K562 (cell line): ENCODE results near the gene ZNF330. TPM values are rescaled to one million over a fixed set of nuclear protein-coding genes. Genes with fewer than 3 reads are reported as not detected.
A peak's percentile ranks its signal among the peaks of the same experiment; 100 is the strongest.

Experiments
- ATAC-seq: fragments of 200-7000 bp; cut with Tn5 transposase; 3 replicates; pipeline ENCODE4 v1.9.1; 2020; ENCODE audit warnings: moderate library complexity
- BruUV-seq: library from RNA; stranded (reverse); fragments of 400-500 nt; replicated peaks from 2 replicates; lab custom pipeline; 2021; lab: Mats Ljungman, UMichigan
- CTCF ChIA-PET: fragments of 300-600 bp; formaldehyde crosslinking; extraction: SDS; loops from one replicate; lab custom pipeline; 2021; ENCODE audit warnings: low intra/inter-chr PET ratio; lab: Yijun Ruan, JAX
- POLR2A ChIA-PET: fragments of 300-600, 350-650 bp; sonication (Branson Sonifier 250); formaldehyde crosslinking; extraction: SDS; loops from one replicate; lab custom pipeline; 2021; ENCODE audit warnings: antibody characterized with exemption, inconsistent platforms; lab: Yijun Ruan, JAX
- DNase-seq, 4 experiments: peaks; one replicate each; pipeline versions ENCODE4 v3.0.0 to v3.0.0-alpha.2; 2011 to 2018; ENCODE audit warnings: low spot score in 3 of 4, mixed read lengths in 3 of 4; ENCODE audit errors: extremely low read depth in 1 of 4
- FAIRE-seq: peaks from 2 replicates; lab custom pipeline; 2011; peaks lifted over from hg19 to GRCh38; lab: Jason Lieb, UNC
- H2AFZ ChIP-seq: 2 replicates; pipeline ENCODE4 v1.6.0; 2011; ENCODE audit warnings: low read depth, low read length, control low read depth, inconsistent platforms
- H3K27ac ChIP-seq: fragments of 200-600 bp; 3 replicates; pipeline ENCODE4 v1.8.0; 2011; ENCODE audit warnings: low read depth, mild to moderate bottlenecking, control low read depth, inconsistent platforms, low read length, moderate library complexity, mixed read lengths; ENCODE audit errors: extremely low read depth
- H3K27me3 ChIP-seq, 2 experiments: fragments of 300-600 bp in 1 of 2; 2 replicates in 1 of 2; 3 replicates in 1 of 2; pipeline versions ENCODE4 v1.6.0 to v1.8.0; 2011; ENCODE audit warnings: inconsistent platforms in 2 of 2, low read length in 2 of 2, mild to moderate bottlenecking in 1 of 2, mixed read lengths in 1 of 2, moderate library complexity in 1 of 2; ENCODE audit not compliant: control insufficient read depth in 2 of 2, insufficient read depth in 2 of 2
- H3K36me3 ChIP-seq: fragments of 300-600 bp; 3 replicates; pipeline ENCODE4 v1.8.0; 2011; ENCODE audit warnings: mild to moderate bottlenecking, low read length, inconsistent platforms; ENCODE audit not compliant: control insufficient read depth, insufficient read depth
- H3K4me1 ChIP-seq, 2 experiments: fragments of 200-600 bp in 1 of 2; replicated peaks in 1 of 2; 2 replicates in 1 of 2; 3 replicates in 1 of 2; pipeline versions ENCODE4 v1.5.1 to v1.8.0; 2011; ENCODE audit warnings: inconsistent platforms in 2 of 2, low read length in 2 of 2, mild to moderate bottlenecking in 1 of 2, mixed read lengths in 1 of 2, moderate library complexity in 1 of 2; ENCODE audit not compliant: control insufficient read depth in 2 of 2, insufficient read depth in 2 of 2
- H3K4me2 ChIP-seq: 2 replicates; pipeline ENCODE4 v1.6.1; 2011; ENCODE audit warnings: low read length, control low read depth, inconsistent platforms, mixed read lengths; ENCODE audit not compliant: insufficient read depth
- H3K4me3 ChIP-seq: fragments of 200-600 bp; sonication (generic), shearing (Covaris generic); 2 replicates; pipeline ENCODE4 v1.5.1; 2016; ENCODE audit warnings: control low read depth, inconsistent platforms
- H3K79me2 ChIP-seq: fragments of 200-600 bp; 3 replicates; pipeline ENCODE4 v1.8.0; 2011; ENCODE audit warnings: low read length, inconsistent platforms; ENCODE audit not compliant: control insufficient read depth, insufficient read depth
- H3K9ac ChIP-seq, 2 experiments: 2 replicates each; pipeline versions ENCODE4 v1.6.0 to v1.6.1; 2011; ENCODE audit warnings: low read depth in 2 of 2, low read length in 2 of 2, control low read depth in 1 of 2, inconsistent platforms in 1 of 2, mild to moderate bottlenecking in 1 of 2, mixed read lengths in 1 of 2; ENCODE audit not compliant: insufficient read depth in 1 of 2
- H3K9me1 ChIP-seq: one replicate; pipeline ENCODE4 v1.6.0; 2011; ENCODE audit warnings: inconsistent platforms, mild to moderate bottlenecking, low read length, moderate library complexity; ENCODE audit not compliant: control insufficient read depth, insufficient read depth
- H3K9me3 ChIP-seq: replicated peaks from 2 replicates; pipeline ENCODE4 v1.5.1; 2011; ENCODE audit warnings: low read depth, low read length, inconsistent platforms; ENCODE audit not compliant: control insufficient read depth, insufficient read depth
- H4K20me1 ChIP-seq: replicated peaks from 2 replicates; pipeline ENCODE4 v1.6.1; 2011; ENCODE audit warnings: low read length, inconsistent platforms, mixed read lengths; ENCODE audit not compliant: control insufficient read depth, insufficient read depth
- CEBPB ChIP-seq: fragments of 450-650 bp; IDR thresholded peaks from 2 replicates; pipeline ENCODE4 v1.6.1; 2016; ENCODE audit warnings: missing genetic modification characterization, missing compliant biosample characterization
- MEIS2 ChIP-seq: fragments of 450-650 bp; IDR thresholded peaks from 2 replicates; pipeline ENCODE4 v1.6.1; 2014; ENCODE audit warnings: mild to moderate bottlenecking; ENCODE audit not compliant: partially characterized antibody
- NFIC ChIP-seq: fragments of 450-650 bp; IDR thresholded peaks from 2 replicates; pipeline ENCODE4 v1.6.1; 2017; ENCODE audit warnings: mild to moderate bottlenecking, inconsistent platforms
- RAD51 ChIP-seq: fragments of 450-650 bp; IDR thresholded peaks from 2 replicates; pipeline ENCODE4 v1.7.1; 2016; ENCODE audit warnings: low read depth, mild to moderate bottlenecking, borderline replicate concordance
- XRCC5 ChIP-seq: fragments of 200-400 bp; formaldehyde crosslinking; IDR thresholded peaks from 2 replicates; pipeline ENCODE4 v1.6.1; 2017; ENCODE audit warnings: low read depth, mild to moderate bottlenecking, low read length
- ZNF79 ChIP-seq: fragments of 250-450 bp; sonication (Bioruptor Pico); IDR thresholded peaks from 2 replicates; pipeline ENCODE4 v1.4.0; 2020; ENCODE audit warnings: low read depth, mild to moderate bottlenecking, moderate library complexity
- in situ Hi-C: fragments of 300-500 bp; cut with MboI; formaldehyde crosslinking; loops from 4 replicates; pipeline ENCODE4 v1.15.0; 2018; ENCODE audit warnings: inconsistent platforms, mixed read lengths
- intact Hi-C: fragments of 100-400 bp; cut with micrococcal nuclease; formaldehyde crosslinking; loops from 2 replicates; pipeline ENCODE4 v1.14.2; 2022
- polyA plus RNA-seq, 8 experiments: library from polyadenylated mRNA; depleted of rRNA in 4 of 8; stranded (reverse) in 5 of 8; unstranded in 3 of 8; fragments of >200 nt; fragmentation: Nextera tagmentation in 2 of 8; fragmentation: Illumina TruSeq in 1 of 8; extraction: Ambion mirVana in 2 of 8; extraction: Trizol in 1 of 8; gene quantifications; 2 replicates each; pipeline versions ENCODE4 v1.2.1 to v1.2.3, GENCODE V29; 2011 to 2014; ENCODE audit warnings: inconsistent platforms in 1 of 8, missing spikeins in 1 of 8
- total RNA-seq, 7 experiments: library from RNA; depleted of rRNA in 6 of 7; stranded (reverse); fragments of >200 nt in 6 of 7; fragmentation: Illumina TruSeq in 2 of 7; extraction: Trizol in 2 of 7; gene quantifications; 2 replicates each; pipeline versions ENCODE4 v1.2.1 to v1.2.3, GENCODE V29; 2011 to 2021; ENCODE audit warnings: low replicate concordance in 1 of 7
- TF ChIP-seq, protein P1 (sequence below): IDR thresholded peaks from 2 replicates; pipeline ENCODE4 v1.6.1; 2016; ENCODE audit warnings: missing genetic modification characterization, missing compliant biosample characterization
- TF ChIP-seq, protein P2 (sequence below): sonication (generic); formaldehyde crosslinking; IDR thresholded peaks from 2 replicates; pipeline ENCODE4 v1.8.0; 2022; ENCODE audit warnings: mild to moderate bottlenecking, missing genetic modification reagents
- TF ChIP-seq, protein P3 (sequence below): sonication (generic); formaldehyde crosslinking; IDR thresholded peaks from 2 replicates; pipeline ENCODE4 v1.8.0; 2022; ENCODE audit warnings: mild to moderate bottlenecking, missing genetic modification reagents

The ZNF330 gene
- total and polyA plus RNA-seq, 9 of the 15 experiments (the other 6 are each of a cell fraction or from before 2014, with no cell fraction given) = 70.0 to 115 (median 92.0) TPM

DNA sequence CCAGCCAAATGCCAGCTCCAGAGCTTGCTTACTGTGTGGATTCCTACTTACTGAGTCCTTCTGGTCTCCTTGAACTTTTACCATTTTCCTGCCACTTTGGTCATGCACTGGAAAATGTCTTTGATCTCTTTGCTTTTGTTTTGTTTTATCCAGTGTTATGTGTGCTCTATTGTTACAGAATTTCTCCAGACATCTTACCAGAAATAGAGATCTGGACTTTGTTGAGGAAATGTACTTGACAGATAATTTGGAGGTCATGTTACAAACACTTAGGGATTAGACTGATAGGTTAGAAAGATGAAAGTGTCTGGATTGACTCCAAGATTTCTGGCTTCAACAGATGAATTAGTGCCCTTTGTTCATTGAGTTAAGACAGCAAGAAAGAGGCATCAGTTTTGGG is 5.7 kb upstream of the ZNF330 start:
- CTCF ChIA-PET = no interaction called here
- H3K4me2 ChIP-seq = no peak overlapping the region
- BruUV-seq = no TSS peak
- no peak for TF ChIP-seq CEBPB (tag)
- no peak for TF ChIP-seq MEIS2
- no peak for TF ChIP-seq ZNF79
- TF ChIP-seq XRCC5 = no peak
- TF ChIP-seq, protein P1, sequence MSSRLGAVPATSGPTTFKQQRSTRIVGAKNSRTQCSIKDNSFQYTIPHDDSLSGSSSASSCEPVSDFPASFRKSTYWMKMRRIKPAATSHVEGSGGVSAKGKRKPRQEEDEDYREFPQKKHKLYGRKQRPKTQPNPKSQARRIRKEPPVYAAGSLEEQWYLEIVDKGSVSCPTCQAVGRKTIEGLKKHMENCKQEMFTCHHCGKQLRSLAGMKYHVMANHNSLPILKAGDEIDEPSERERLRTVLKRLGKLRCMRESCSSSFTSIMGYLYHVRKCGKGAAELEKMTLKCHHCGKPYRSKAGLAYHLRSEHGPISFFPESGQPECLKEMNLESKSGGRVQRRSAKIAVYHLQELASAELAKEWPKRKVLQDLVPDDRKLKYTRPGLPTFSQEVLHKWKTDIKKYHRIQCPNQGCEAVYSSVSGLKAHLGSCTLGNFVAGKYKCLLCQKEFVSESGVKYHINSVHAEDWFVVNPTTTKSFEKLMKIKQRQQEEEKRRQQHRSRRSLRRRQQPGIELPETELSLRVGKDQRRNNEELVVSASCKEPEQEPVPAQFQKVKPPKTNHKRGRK (tag) = no peak
- TF ChIP-seq, protein P2, sequence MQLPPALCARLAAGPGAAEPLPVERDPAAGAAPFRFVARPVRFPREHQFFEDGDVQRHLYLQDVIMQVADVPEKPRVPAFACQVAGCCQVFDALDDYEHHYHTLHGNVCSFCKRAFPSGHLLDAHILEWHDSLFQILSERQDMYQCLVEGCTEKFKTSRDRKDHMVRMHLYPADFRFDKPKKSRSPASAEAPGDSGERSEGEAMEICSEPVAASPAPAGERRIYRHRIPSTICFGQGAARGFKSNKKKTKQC = no peak
- no peak for TF ChIP-seq RAD51
- TF ChIP-seq, protein P3, sequence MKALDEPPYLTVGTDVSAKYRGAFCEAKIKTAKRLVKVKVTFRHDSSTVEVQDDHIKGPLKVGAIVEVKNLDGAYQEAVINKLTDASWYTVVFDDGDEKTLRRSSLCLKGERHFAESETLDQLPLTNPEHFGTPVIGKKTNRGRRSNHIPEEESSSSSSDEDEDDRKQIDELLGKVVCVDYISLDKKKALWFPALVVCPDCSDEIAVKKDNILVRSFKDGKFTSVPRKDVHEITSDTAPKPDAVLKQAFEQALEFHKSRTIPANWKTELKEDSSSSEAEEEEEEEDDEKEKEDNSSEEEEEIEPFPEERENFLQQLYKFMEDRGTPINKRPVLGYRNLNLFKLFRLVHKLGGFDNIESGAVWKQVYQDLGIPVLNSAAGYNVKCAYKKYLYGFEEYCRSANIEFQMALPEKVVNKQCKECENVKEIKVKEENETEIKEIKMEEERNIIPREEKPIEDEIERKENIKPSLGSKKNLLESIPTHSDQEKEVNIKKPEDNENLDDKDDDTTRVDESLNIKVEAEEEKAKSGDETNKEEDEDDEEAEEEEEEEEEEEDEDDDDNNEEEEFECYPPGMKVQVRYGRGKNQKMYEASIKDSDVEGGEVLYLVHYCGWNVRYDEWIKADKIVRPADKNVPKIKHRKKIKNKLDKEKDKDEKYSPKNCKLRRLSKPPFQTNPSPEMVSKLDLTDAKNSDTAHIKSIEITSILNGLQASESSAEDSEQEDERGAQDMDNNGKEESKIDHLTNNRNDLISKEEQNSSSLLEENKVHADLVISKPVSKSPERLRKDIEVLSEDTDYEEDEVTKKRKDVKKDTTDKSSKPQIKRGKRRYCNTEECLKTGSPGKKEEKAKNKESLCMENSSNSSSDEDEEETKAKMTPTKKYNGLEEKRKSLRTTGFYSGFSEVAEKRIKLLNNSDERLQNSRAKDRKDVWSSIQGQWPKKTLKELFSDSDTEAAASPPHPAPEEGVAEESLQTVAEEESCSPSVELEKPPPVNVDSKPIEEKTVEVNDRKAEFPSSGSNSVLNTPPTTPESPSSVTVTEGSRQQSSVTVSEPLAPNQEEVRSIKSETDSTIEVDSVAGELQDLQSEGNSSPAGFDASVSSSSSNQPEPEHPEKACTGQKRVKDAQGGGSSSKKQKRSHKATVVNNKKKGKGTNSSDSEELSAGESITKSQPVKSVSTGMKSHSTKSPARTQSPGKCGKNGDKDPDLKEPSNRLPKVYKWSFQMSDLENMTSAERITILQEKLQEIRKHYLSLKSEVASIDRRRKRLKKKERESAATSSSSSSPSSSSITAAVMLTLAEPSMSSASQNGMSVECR = no peak
- TF ChIP-seq NFIC = 0 out of 2 replicates have a peak, but pooled peaks have one; percentile 22
- TF ChIP-seq, all 486 proteins: peak for 1
- H3K79me2 ChIP-seq = no peaks in the 10 kb centered on the region
- no peak overlapping the region for H3K27ac ChIP-seq
- H3K4me3 ChIP-seq = no peak overlapping the region
- peaks cover 0 to 7% of the 10 kb centered on the region in 2 experiments; a peak in 1 of 5 replicates for H3K4me1 ChIP-seq
- H4K20me1 ChIP-seq = no peaks in the 10 kb centered on the region
- no peaks in the 10 kb centered on the region for H3K27me3 ChIP-seq
- H3K9me3 ChIP-seq = 0 out of 2 replicates have a peak, but pooled peaks cover 1% of the 10 kb centered on the region
- peak overlapping the region; percentile 1; the same call in 1 of the 2 replicates for H2AFZ ChIP-seq
- H3K9ac ChIP-seq = no peak overlapping the region
- no peaks in the 10 kb centered on the region for H3K9me1 ChIP-seq
- in situ Hi-C loops (no loop called here), intact Hi-C loops (no loop called here)
- no peaks in the 10 kb centered on the region for H3K36me3 ChIP-seq
- POLR2A ChIA-PET = interaction anchor here (1.4 kb wide), 1 partner anchor 21 kb away, joined by 3 read pairs; no protein-coding TSS in a partner anchor
- no peak for FAIRE-seq
- DNase-seq = no peak
- no peak for ATAC-seq
